IMR-90 (cell line): Measurements from ENCODE around the gene OR5F1. TPM values are rescaled to one million over a fixed set of nuclear protein-coding genes. Genes with fewer than 3 reads are reported as not detected.

Experiments used
- ATAC-seq: fragments of 200-7000 bp; cut with Tn5 transposase; 2 replicates; pipeline ENCODE4 v1.9.1; 2020; ENCODE audit warnings: low read depth, mild to moderate bottlenecking, moderate library complexity
- BruUV-seq: library from RNA; stranded (reverse); fragments of 400-500 nt; replicated peaks from 2 replicates; lab custom pipeline; 2021; lab: Mats Ljungman, UMichigan
- CTCF ChIA-PET: fragments of 300-600 bp; formaldehyde crosslinking; extraction: SDS; loops from one replicate; lab custom pipeline; 2021; ENCODE audit warnings: antibody characterized with exemption; lab: Yijun Ruan, JAX
- POLR2A ChIA-PET: fragments of 300-600 bp; sonication (Branson Sonifier 250); formaldehyde crosslinking; loops from one replicate; lab custom pipeline; 2022; ENCODE audit warnings: antibody characterized with exemption; ENCODE audit not compliant: unreplicated experiment; lab: Charles Lee
- DNase-seq: peaks from one replicate; pipeline ENCODE4 v3.0.0; 2013
- H2AFZ ChIP-seq: replicated peaks from 2 replicates; pipeline ENCODE3; 2013; ENCODE audit warnings: low read length, mild to moderate bottlenecking; ENCODE audit not compliant: poor library complexity
- H2AK5ac ChIP-seq: 2 replicates; pipeline ENCODE4 v1.6.1; 2013; ENCODE audit warnings: low read depth, low read length, inconsistent platforms
- H2AK9ac ChIP-seq: replicated peaks from 2 replicates; pipeline ENCODE3; 2013; ENCODE audit warnings: mild to moderate bottlenecking, low read depth, low read length, moderate library complexity; ENCODE audit not compliant: poor library complexity
- H2BK120ac ChIP-seq: 2 replicates; pipeline ENCODE4 v1.6.1; 2013; ENCODE audit warnings: low read depth, low read length, inconsistent platforms
- H2BK15ac ChIP-seq: 3 replicates; pipeline ENCODE4 v1.6.1; 2013; ENCODE audit warnings: low read depth, low read length, inconsistent platforms
- H2BK20ac ChIP-seq: 2 replicates; pipeline ENCODE4 v1.6.1; 2013; ENCODE audit warnings: low read depth, mild to moderate bottlenecking, inconsistent platforms, low read length, moderate library complexity
- H2BK5ac ChIP-seq: 2 replicates; pipeline ENCODE4 v1.6.1; 2013; ENCODE audit warnings: mild to moderate bottlenecking, low read depth, low read length, inconsistent platforms; ENCODE audit not compliant: poor library complexity, severe bottlenecking
- H3K14ac ChIP-seq: replicated peaks from 2 replicates; pipeline ENCODE4 v1.6.1; 2013; ENCODE audit warnings: low read depth, low read length, inconsistent platforms
- H3K18ac ChIP-seq: 2 replicates; pipeline ENCODE4 v1.6.1; 2013; ENCODE audit warnings: low read depth, low read length, control low read depth
- H3K23ac ChIP-seq: 2 replicates; pipeline ENCODE4 v1.6.1; 2013; ENCODE audit warnings: low read depth, low read length, inconsistent platforms
- H3K27ac ChIP-seq: 2 replicates; pipeline ENCODE4 v1.5.1; 2013; ENCODE audit warnings: mild to moderate bottlenecking, control low read depth, low read length; ENCODE audit not compliant: insufficient read depth
- H3K27me3 ChIP-seq: 2 replicates; pipeline ENCODE4 v1.6.1; 2013; ENCODE audit warnings: low read length; ENCODE audit not compliant: control insufficient read depth, insufficient read depth
- H3K36me3 ChIP-seq: 2 replicates; pipeline ENCODE4 v1.6.1; 2013; ENCODE audit warnings: low read length, mixed read lengths; ENCODE audit not compliant: control insufficient read depth, insufficient read depth
- H3K4ac ChIP-seq: 2 replicates; pipeline ENCODE4 v1.6.1; 2013; ENCODE audit warnings: low read depth, low read length, inconsistent platforms
- H3K4me1 ChIP-seq: 2 replicates; pipeline ENCODE4 v1.6.1; 2013; ENCODE audit warnings: low read length, mixed read lengths; ENCODE audit not compliant: control insufficient read depth, insufficient read depth
- H3K4me2 ChIP-seq: 2 replicates; pipeline ENCODE4 v1.6.1; 2013; ENCODE audit warnings: low read depth, mild to moderate bottlenecking, control low read depth, low read length, moderate library complexity
- H3K4me3 ChIP-seq: 2 replicates; pipeline ENCODE4 v1.5.1; 2013; ENCODE audit warnings: low read depth, mild to moderate bottlenecking, control low read depth, low read length, moderate library complexity; ENCODE audit not compliant: insufficient read depth
- H3K56ac ChIP-seq: 2 replicates; pipeline ENCODE4 v1.6.1; 2013; ENCODE audit warnings: low read length, inconsistent platforms; ENCODE audit not compliant: insufficient read depth; ENCODE audit errors: extremely low read depth
- H3K79me1 ChIP-seq, 2 experiments: 2 replicates each; pipeline ENCODE4 v1.6.1; 2013; ENCODE audit warnings: low read length in 2 of 2, inconsistent platforms in 1 of 2, low read depth in 1 of 2
- H3K9ac ChIP-seq: 2 replicates; pipeline ENCODE4 v1.6.1; 2013; ENCODE audit warnings: low read depth, low read length, control low read depth
- H3K9me1 ChIP-seq: 2 replicates; pipeline ENCODE4 v1.6.1; 2013; ENCODE audit warnings: low read length, inconsistent platforms; ENCODE audit not compliant: insufficient read depth
- H3K9me3 ChIP-seq: 2 replicates; pipeline ENCODE4 v1.6.1; 2013; ENCODE audit warnings: low read length; ENCODE audit not compliant: control insufficient read depth, insufficient read depth
- H4K20me1 ChIP-seq: 2 replicates; pipeline ENCODE4 v1.6.1; 2013; ENCODE audit warnings: low read length, inconsistent platforms; ENCODE audit not compliant: insufficient read depth
- H4K5ac ChIP-seq: 2 replicates; pipeline ENCODE4 v1.6.1; 2013; ENCODE audit warnings: mild to moderate bottlenecking, low read depth, low read length, control low read depth
- H4K8ac ChIP-seq, 2 experiments: 2 replicates each; pipeline ENCODE4 v1.6.1; 2013; ENCODE audit warnings: low read depth in 2 of 2, low read length in 2 of 2, control low read depth in 1 of 2, inconsistent platforms in 1 of 2
- H4K91ac ChIP-seq: 2 replicates; pipeline ENCODE4 v1.6.1; 2013; ENCODE audit warnings: low read depth, low read length, inconsistent platforms; ENCODE audit not compliant: insufficient read depth
- ELK1 ChIP-seq: fragments of 150-350 bp; IDR thresholded peaks from 2 replicates; pipeline ENCODE4 v1.6.1; 2016; ENCODE audit warnings: low read depth, mild to moderate bottlenecking, low read length, moderate library complexity, borderline replicate concordance
- MAFK ChIP-seq: IDR thresholded peaks from 2 replicates; pipeline ENCODE4 v1.6.1; 2012; ENCODE audit warnings: low read depth, low read length, improper control_type of control experiment
- MXI1 ChIP-seq: IDR thresholded peaks from 2 replicates; pipeline ENCODE4 v1.6.1; 2012; ENCODE audit warnings: low read depth, mild to moderate bottlenecking, low read length, moderate library complexity, borderline replicate concordance
- NFE2L2 ChIP-seq: fragments of 150-350 bp; IDR thresholded peaks from 2 replicates; pipeline ENCODE4 v1.6.1; 2016; ENCODE audit warnings: low read depth, mild to moderate bottlenecking, low read length
- RCOR1 ChIP-seq: IDR thresholded peaks from 2 replicates; pipeline ENCODE4 v1.6.1; 2012; ENCODE audit warnings: mild to moderate bottlenecking, low read length, improper control_type of control experiment; ENCODE audit not compliant: insufficient replicate concordance
- RFX5 ChIP-seq: IDR thresholded peaks from 2 replicates; pipeline ENCODE4 v1.8.0; 2012; ENCODE audit warnings: low read depth, mild to moderate bottlenecking, low read length, moderate library complexity
- USF2 ChIP-seq: fragments of 150-350 bp; IDR thresholded peaks from 2 replicates; pipeline ENCODE4 v1.6.1; 2017; ENCODE audit warnings: mild to moderate bottlenecking, antibody characterized with exemption, low read length, low read depth
- WGBS, 2 experiments: methylation state at CpG; one replicate each; pipeline versions ENCODE4 v1.1.5 to v1.1.7; 2013; ENCODE audit warnings: missing lambda C conversion rate in 2 of 2; ENCODE audit not compliant: insufficient read length in 1 of 2; ENCODE audit errors: extremely low coverage in 2 of 2; 5-methylcytosine and 5-hydroxymethylcytosine counted together
- dilution Hi-C: fragments of 300-500 bp; cut with HindIII; formaldehyde crosslinking; loops from one replicate; pipeline ENCODE4 v1.14.3; 2018; ENCODE audit warnings: low sequenced_read_pairs; ENCODE audit not compliant: unreplicated experiment
- in situ Hi-C: fragments of 300-500 bp; cut with MboI; formaldehyde crosslinking; loops from 3 replicates; pipeline ENCODE4 v1.14.3; 2019; ENCODE audit warnings: low sequenced_read_pairs, inconsistent platforms, mixed read lengths
- intact Hi-C: fragments of 100-400 bp; cut with micrococcal nuclease; formaldehyde crosslinking; loops from 2 replicates; pipeline ENCODE4 v1.10.0; 2022
- polyA plus RNA-seq, 3 experiments: library from polyadenylated mRNA; depleted of rRNA; stranded (reverse); fragments of >200 nt; gene quantifications; 2 replicates each; pipeline ENCODE4 v1.2.3, GENCODE V29; 2012; ENCODE audit warnings: low replicate concordance in 1 of 3
- total RNA-seq: library from RNA; depleted of rRNA; stranded (reverse); fragments of >200 nt; gene quantifications from 2 replicates; pipeline ENCODE4 v1.2.3, GENCODE V29; 2012

The OR5F1 gene
- total and polyA plus RNA-seq, 2 of the 4 experiments (the other 2 are of a cell fraction), result not detected

DNA sequence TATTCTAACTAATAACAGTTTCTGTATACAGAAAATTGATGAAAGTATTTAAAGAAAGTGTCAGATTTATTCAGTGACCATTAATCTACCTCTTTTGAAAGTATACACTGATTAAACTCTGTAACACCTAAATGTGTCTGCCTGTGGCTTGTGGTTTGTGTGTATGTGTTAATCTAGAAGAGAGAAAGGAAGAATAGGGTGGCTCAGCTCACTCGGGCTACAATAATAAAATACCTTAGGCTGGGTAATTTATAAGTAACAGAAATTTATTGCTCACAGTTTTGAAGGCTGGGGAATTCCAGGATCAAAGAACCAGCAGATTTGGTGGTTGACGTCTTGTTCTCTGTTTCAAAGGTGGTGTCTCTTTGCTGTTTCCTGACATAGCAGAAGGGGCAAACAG is 19.4 kb upstream of the OR5F1 start:
- H4K8ac ChIP-seq, result no peak overlapping the region
- H3K4me3 ChIP-seq, result no peak overlapping the region
- H3K56ac ChIP-seq, result no peak overlapping the region
- H2AK5ac ChIP-seq, result no peak overlapping the region
- ChIA-PET CTCF (no interaction called here), POLR2A (no interaction called here)
- no peak overlapping the region for H3K18ac ChIP-seq
- H2AFZ ChIP-seq, result no peak overlapping the region
- H2AK9ac ChIP-seq, result no peak overlapping the region
- H3K4me1 ChIP-seq, result no peaks in the 10 kb centered on the region
- H3K4me2 ChIP-seq, result no peak overlapping the region
- TF ChIP-seq USF2 (no peak), ELK1 (no peak), MXI1 (no peak), MAFK (no peak), RFX5 (no peak), NFE2L2 (no peak), RCOR1 (no peak)
- no peaks in the 10 kb centered on the region for H4K20me1 ChIP-seq
- dilution Hi-C loops (no loop called here), intact Hi-C loops (no loop called here), in situ Hi-C loops (no loop called here)
- no peak overlapping the region for H4K91ac ChIP-seq
- no peaks in the 10 kb centered on the region for H3K9me1 ChIP-seq
- H3K14ac ChIP-seq, result no peak overlapping the region
- ATAC-seq (no peak), DNase-seq (no peak)
- BruUV-seq, result no TSS peak
- no peak overlapping the region for H2BK20ac ChIP-seq
- no CpG with 5 or more reads among the region's 2 CpGs for WGBS, 2 experiments
- H2BK5ac ChIP-seq, result no peak overlapping the region
- H2BK15ac ChIP-seq, result no peak overlapping the region
- no peak overlapping the region for H2BK120ac ChIP-seq
- H3K27ac ChIP-seq, result no peak overlapping the region
- H3K9me3 ChIP-seq, result peaks cover 3% of the 10 kb centered on the region; the same call in 1 of the 2 replicates
- H3K9ac ChIP-seq, result no peak overlapping the region
- no peak overlapping the region for H4K5ac ChIP-seq
- no peaks in the 10 kb centered on the region for H3K79me1 ChIP-seq
- H3K36me3 ChIP-seq, result no peaks in the 10 kb centered on the region
- H3K27me3 ChIP-seq, result no peaks in the 10 kb centered on the region
- H3K4ac ChIP-seq, result no peak overlapping the region
- no peak overlapping the region for H3K23ac ChIP-seq
